ENCODE results near the gene RNF115. TPM values are rescaled to one million over a fixed set of nuclear protein-coding genes. Genes with fewer than 3 reads are reported as not detected.

The RNF115 gene
- total and polyA plus RNA-seq, 2 of the 4 experiments (the other 2 are of a cell fraction): 13.5 to 22.9 TPM

DNA sequence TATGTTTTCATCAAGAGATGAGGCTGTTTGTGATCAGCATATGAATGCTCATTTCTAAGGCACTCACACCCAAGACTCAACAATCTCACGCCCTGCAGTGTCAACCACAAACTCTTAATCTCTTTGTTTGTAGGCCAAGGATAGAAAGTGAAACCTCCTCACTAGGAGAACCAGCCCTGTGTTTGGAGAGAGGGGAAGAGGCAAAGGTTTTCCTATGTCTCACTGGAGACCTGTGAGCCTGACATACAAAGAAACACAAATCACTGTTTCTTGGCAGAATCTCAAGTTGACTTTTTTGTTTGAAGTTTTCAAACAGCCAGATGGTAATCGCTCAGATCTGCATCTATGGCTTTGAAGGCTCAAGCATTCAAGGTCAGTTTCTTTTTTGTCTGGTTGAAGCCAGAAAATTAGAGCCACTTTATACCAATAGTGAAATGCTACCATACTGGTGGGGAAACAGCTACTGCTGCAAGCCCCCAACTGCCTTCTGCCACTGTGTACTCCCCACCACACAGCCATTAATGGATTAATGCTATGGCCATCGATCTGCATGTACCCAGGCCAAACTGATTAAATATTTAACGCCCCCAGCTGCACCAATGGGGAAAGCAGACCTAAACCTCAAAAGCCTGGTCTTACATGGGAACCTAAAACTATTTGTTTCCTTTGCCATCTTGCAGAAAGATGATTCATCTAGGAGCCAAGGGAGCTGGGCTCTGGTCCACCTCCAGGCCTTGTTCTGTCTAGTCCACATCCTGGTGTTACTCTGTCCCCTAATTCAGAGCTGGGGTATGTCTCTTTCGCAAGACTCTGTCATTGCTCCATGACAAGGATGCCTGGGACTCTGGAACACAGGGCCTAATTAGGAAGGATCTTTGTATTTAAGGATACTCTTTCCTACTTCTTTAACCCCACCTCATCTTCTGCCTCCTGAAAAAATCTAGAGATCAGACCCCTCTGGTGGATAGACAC lies 133.0 kb downstream of the RNF115 start:
- H3K4me2 ChIP-seq (ENCODE audit: low read depth, low read length): peak overlapping the region; percentile 74
- 0 out of 4 replicates have a peak, but pooled peaks cover 0 to 3% of the 10 kb centered on the region in 2 experiments for H3K79me1 ChIP-seq (ENCODE audit: low read depth in 1 of 2, low read length in 2 of 2)
- peak overlapping the region; percentile 12; the same call in 1 of the 2 replicates for H3K9ac ChIP-seq (ENCODE audit: low read depth, low read length)
- peak overlapping the region; percentile 36; the same call in 1 of the 2 replicates for H3K27ac ChIP-seq (ENCODE audit: insufficient read depth, low read length)
- H3K27me3 ChIP-seq (ENCODE audit: control insufficient read depth, insufficient read depth, low read length): no peaks in the 10 kb centered on the region
- H3K9me3 ChIP-seq (ENCODE audit: control insufficient read depth, insufficient read depth, low read length): no peaks in the 10 kb centered on the region
- peak overlapping the region; percentile 8 for H3K23ac ChIP-seq (ENCODE audit: low read depth, low read length)
- H4K8ac ChIP-seq (ENCODE audit: low read depth in 2 of 2, low read length in 2 of 2): peak overlapping the region in 1 of 2 experiments; percentile 45; a peak in 2 of 4 replicates
- H3K4ac ChIP-seq (ENCODE audit: low read depth, low read length): peak overlapping the region; percentile 75; the same call in 1 of the 2 replicates
- peak overlapping the region; percentile 28; the same call in 1 of the 2 replicates for H2BK120ac ChIP-seq (ENCODE audit: low read depth, low read length)
- dilution Hi-C loops (cut with HindIII; ENCODE audit: low sequenced_read_pairs, unreplicated experiment): no loop called here
- CTCF ChIA-PET: no interaction called here
- WGBS, 2 experiments (ENCODE audit: extremely low coverage in 2 of 2, insufficient read length in 1 of 2): 100% methylated on average over 1 of the region's 5 CpGs; no CpG with 5 or more reads in 1 of the 2 experiments
- no peak overlapping the region for H2AK5ac ChIP-seq (ENCODE audit: low read depth, low read length)
- peak overlapping the region; percentile 40; the same call in 1 of the 2 replicates for H3K18ac ChIP-seq (ENCODE audit: low read depth, low read length)
- H4K20me1 ChIP-seq (ENCODE audit: insufficient read depth, low read length): no peaks in the 10 kb centered on the region
- BruUV-seq (replicated peaks): no TSS peak
- H2AFZ ChIP-seq (replicated peaks; ENCODE audit: low read length, poor library complexity): peak overlapping the region; percentile 23
- H3K36me3 ChIP-seq (ENCODE audit: control insufficient read depth, insufficient read depth, low read length): no peaks in the 10 kb centered on the region
- DNase-seq (peak; percentile 82), ATAC-seq (ENCODE audit: low read depth) (peak; percentile 80)
- H3K14ac ChIP-seq (replicated peaks; ENCODE audit: low read depth, low read length): peak overlapping the region; percentile 89
- no peak overlapping the region for H2BK15ac ChIP-seq (ENCODE audit: low read depth, low read length)
- peak overlapping the region; percentile 18; the same call in 1 of the 2 replicates for H4K5ac ChIP-seq (ENCODE audit: low read depth, low read length)
- peaks cover 7% of the 10 kb centered on the region for H3K9me1 ChIP-seq (ENCODE audit: insufficient read depth, low read length)
- H3K4me3 ChIP-seq (ENCODE audit: insufficient read depth, low read depth, low read length): no peak overlapping the region
- peaks cover 10% of the 10 kb centered on the region; the same call in 1 of the 2 replicates for H3K4me1 ChIP-seq (ENCODE audit: control insufficient read depth, insufficient read depth, low read length)
- no peak overlapping the region for H4K91ac ChIP-seq (ENCODE audit: insufficient read depth, low read depth, low read length)
- in situ Hi-C loops (cut with MboI; ENCODE audit: low sequenced_read_pairs): no loop called here
- POLR2A ChIA-PET (ENCODE audit: unreplicated experiment): no interaction called here
- no peak overlapping the region for H3K56ac ChIP-seq (ENCODE audit: extremely low read depth, insufficient read depth, low read length)
- H2AK9ac ChIP-seq (replicated peaks; ENCODE audit: low read depth, low read length, poor library complexity): no peak overlapping the region
- H2BK20ac ChIP-seq (ENCODE audit: low read depth, low read length): peak overlapping the region; percentile 5; the same call in 1 of the 2 replicates
- H2BK5ac ChIP-seq (ENCODE audit: low read depth, low read length, poor library complexity, severe bottlenecking): peak overlapping the region; percentile 76
- intact Hi-C loops (cut with micrococcal nuclease): no loop called here
- TF ChIP-seq RAD21 (IDR thresholded peaks at IDR 0.05; ENCODE audit: low read length) (no peak), CEBPB (IDR thresholded peaks at IDR 0.05; ENCODE audit: low read depth, low read length) (peak; percentile 97), CHD1 (IDR thresholded peaks at IDR 0.05; ENCODE audit: low read depth, low read length) (no peak), RFX5 (IDR thresholded peaks at IDR 0.05; ENCODE audit: low read depth, low read length) (no peak), FOS (IDR thresholded peaks at IDR 0.05; ENCODE audit: low read depth, low read length) (peak; percentile 39; the same call in 1 of the 2 replicates), RCOR1 (IDR thresholded peaks at IDR 0.05; ENCODE audit: insufficient replicate concordance, low read length) (no peak), SMC3 (IDR thresholded peaks at IDR 0.05; ENCODE audit: low read depth, low read length) (no peak), MAZ (IDR thresholded peaks at IDR 0.05; ENCODE audit: borderline replicate concordance, low read depth, low read length) (0 out of 2 replicates have a peak, but pooled peaks have one; percentile 23), MXI1 (IDR thresholded peaks at IDR 0.05; ENCODE audit: borderline replicate concordance, low read depth, low read length) (no peak), POLR2A (IDR thresholded peaks at IDR 0.05; ENCODE audit: low read depth, low read length) (no peak), MAFK (IDR thresholded peaks at IDR 0.05; ENCODE audit: low read depth, low read length) (no peak)
- TF ChIP-seq, protein P1, sequence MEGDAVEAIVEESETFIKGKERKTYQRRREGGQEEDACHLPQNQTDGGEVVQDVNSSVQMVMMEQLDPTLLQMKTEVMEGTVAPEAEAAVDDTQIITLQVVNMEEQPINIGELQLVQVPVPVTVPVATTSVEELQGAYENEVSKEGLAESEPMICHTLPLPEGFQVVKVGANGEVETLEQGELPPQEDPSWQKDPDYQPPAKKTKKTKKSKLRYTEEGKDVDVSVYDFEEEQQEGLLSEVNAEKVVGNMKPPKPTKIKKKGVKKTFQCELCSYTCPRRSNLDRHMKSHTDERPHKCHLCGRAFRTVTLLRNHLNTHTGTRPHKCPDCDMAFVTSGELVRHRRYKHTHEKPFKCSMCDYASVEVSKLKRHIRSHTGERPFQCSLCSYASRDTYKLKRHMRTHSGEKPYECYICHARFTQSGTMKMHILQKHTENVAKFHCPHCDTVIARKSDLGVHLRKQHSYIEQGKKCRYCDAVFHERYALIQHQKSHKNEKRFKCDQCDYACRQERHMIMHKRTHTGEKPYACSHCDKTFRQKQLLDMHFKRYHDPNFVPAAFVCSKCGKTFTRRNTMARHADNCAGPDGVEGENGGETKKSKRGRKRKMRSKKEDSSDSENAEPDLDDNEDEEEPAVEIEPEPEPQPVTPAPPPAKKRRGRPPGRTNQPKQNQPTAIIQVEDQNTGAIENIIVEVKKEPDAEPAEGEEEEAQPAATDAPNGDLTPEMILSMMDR (conservative IDR thresholded peaks at IDR 0.05; ENCODE audit: low read depth, low read length): no peak
- TF ChIP-seq, protein P2, sequence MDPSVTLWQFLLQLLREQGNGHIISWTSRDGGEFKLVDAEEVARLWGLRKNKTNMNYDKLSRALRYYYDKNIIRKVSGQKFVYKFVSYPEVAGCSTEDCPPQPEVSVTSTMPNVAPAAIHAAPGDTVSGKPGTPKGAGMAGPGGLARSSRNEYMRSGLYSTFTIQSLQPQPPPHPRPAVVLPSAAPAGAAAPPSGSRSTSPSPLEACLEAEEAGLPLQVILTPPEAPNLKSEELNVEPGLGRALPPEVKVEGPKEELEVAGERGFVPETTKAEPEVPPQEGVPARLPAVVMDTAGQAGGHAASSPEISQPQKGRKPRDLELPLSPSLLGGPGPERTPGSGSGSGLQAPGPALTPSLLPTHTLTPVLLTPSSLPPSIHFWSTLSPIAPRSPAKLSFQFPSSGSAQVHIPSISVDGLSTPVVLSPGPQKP (IDR thresholded peaks at IDR 0.05; ENCODE audit: borderline replicate concordance, low read depth, low read length): no peak

All from IMR-90 (cell line).